HG03460 (cell line): ENCODE data around the gene HIVEP3.

Source experiments
- ATAC-seq: cut with Tn5 transposase; IDR thresholded peaks from one replicate; pipeline ENCODE4 v1.9.1; 2021; ENCODE audit not compliant: unreplicated experiment

HIVEP3 gene

GRCh38 chr1:41641941-41642527 is 276.7 kb downstream of the HIVEP3 start:
- ATAC-seq = no peak

DNA sequence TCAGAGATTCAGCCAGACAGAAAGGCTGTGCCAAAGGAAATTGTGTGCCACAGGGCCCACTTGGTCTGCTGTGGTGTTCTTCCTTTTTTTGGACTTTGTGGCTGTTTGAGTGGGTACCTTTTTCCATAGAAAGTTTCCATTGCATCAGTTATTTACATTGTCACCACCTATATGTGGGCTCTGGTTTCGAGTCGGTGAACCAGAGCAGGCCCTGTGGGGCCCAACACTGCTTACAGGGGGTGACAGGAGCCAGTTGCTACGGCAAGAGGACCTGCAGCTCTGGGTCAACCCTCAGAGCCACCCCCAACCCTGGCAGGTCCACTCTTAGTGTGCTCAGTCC is 277.3 kb downstream of the HIVEP3 start:
- ATAC-seq = peak; percentile 47

- ATAC-seq = peak; percentile 13
Measured at GRCh38 chr1:41640756-41641474, 277.8 kb downstream of the HIVEP3 start.

DNA sequence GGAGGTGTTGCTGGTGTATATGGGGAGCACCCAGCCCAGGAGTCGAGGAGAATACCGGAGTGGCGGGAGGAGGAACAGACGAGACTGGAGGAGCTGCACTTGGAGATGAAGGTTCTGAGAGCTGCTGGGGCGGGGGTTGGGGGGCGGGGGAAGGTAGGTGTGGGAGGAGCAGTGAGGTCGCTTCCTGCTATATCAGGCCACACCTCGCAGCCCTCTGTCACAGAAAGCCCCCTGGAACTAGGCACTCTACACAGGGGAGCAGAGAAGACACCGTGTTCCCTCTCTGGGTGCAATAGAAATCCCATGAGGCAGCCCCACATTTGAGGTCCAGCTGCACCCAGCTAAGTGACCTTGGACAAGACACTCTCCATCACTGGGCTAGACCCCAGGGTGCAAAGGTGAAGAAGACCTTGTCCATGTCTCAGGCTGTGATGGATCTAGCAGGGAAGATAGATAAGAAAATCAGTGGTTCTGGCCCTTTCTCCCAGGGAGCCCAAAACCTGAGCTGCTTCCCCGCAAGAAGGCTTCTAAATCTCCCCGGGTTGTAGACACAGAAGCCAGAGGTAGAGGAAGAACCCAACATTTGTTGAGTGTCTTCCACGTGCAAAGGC is 278.5 kb downstream of the HIVEP3 start:
- ATAC-seq = no peak

DNA sequence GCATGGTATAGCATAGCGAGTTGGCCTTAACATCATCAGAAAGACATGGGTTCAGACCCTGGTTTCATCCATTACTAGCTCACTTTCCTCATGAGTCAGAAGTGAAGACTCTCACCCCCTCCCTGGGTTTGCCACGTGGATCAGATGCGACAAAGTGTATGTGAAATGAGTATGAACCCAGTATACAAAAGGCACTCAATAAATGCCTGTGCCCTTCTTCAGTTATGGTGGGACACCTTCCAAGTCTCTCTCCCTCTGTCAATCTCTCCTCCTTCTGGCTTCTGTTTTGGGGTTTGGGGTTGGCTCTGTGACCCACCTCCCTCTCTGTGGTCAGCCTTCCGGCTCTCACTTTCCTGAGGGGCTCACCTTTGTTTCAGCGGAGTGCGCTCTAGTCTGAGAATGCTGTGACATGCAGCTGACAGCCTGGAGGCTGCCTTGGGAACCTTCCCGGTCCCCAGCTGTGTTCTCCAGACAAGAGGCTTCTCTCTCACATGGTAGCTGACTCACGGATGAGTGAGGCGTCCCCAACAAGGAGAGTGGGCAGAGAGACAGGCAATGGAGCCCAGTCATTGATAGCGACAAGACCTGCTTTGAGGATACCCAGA is 279.3 kb downstream of the HIVEP3 start:
- ATAC-seq = no peak

- ATAC-seq = no peak
Measured at GRCh38 chr1:41638086-41639024, 280.4 kb downstream of the HIVEP3 start.

DNA sequence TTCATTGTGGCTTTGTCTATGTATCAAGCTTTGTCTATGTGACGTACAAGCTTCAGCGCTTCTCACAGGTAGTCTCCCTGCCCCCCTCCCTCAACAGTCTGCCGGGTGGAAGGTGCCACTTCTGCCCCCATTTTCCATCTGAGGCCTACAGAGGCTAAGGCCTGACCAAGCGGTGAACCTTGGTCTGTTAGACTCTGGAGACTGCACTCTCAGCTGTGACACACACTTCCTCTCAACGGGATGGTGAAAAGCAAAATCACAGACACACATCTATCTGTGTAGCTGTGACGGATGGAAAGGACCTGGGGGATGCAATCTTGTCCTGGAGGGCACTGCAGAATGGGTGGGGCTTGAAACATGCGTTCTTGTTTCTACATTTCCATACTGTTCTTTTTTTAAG is 281.4 kb downstream of the HIVEP3 start:
- no peak for ATAC-seq

- no peak for ATAC-seq
Measured at GRCh38 chr1:41633764-41634163, 285.0 kb downstream of the HIVEP3 start.

DNA sequence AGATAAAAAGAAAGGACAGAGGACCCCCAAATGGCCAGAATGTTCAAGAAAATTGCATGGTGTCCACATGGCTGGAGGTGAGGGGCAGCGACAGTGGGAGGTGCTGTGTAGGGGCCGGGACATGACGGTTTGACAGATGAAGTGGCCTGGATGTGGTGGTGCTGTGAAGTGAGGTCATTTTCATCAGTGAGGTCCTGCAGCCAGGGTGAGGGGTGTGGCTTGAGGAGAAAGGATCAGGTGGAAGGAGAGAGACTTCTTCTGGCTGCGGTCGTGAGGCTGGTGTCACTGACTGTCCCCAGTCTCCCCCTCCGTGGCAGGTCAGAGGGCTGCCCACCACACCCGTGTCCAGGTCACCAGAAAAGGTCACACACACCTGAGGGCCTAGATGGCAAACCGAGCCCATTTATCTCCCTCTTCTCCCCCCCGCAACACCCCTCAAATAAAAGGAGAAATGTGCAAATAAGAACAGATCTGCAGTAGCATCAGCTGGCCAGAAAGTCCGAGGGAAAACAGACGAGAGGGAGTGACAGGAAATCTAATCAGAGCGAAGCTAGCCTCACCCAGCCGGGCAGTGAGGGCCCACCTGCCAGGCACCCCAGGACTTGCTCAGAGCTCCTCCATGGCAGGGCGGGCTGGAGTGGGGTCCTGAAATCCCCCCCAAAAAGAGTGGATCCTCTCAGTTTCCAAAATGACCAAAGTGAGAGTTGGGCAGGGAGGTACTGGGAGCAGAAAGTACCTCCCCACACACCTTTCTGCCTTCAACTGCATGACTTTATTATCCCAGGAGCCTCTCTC is 285.7 kb downstream of the HIVEP3 start:
- ATAC-seq = no peak

- ATAC-seq = no peak
Measured at GRCh38 chr1:41631971-41632370, 286.8 kb downstream of the HIVEP3 start.

GRCh38 chr1:41631154-41631553 is 287.6 kb downstream of the HIVEP3 start:
- no peak for ATAC-seq

DNA sequence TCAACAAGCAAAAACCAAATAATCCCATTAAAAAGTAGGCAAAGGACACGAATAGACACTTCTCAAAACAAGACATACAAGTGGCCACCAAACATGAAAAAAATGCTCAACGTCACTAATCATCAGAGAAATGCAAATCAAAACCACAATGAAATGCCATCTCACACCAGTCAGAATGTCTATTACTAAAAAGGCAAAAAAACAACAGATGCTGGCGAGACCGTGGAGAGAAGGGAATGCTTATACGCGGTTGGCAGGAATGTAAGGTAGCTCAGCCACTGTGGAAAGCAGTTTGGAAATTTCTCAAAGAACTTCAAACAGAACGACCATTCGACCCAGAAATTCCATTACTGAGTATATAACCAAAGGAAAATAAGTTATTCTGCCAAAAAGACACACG is 289.2 kb downstream of the HIVEP3 start:
- ATAC-seq = no peak

DNA sequence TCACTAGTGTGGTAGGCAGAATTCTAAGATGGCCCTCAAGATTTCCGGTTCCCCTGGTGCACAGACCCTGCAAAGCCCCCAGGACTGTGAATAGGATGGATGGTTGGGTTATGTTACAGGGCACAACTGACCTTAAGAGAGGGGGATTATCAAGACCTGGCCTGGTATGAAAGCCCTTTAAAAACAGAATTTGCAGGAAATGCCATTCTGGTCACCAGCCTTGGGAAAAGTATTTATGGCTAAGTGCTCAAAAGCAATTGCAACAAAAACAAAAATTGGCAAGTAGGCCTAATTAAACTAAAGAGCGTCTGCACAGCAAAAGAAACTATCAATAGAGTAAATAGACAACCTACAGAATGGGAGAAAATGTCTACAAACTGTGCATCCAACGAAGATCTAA is 289.6 kb downstream of the HIVEP3 start:
- no peak for ATAC-seq

DNA sequence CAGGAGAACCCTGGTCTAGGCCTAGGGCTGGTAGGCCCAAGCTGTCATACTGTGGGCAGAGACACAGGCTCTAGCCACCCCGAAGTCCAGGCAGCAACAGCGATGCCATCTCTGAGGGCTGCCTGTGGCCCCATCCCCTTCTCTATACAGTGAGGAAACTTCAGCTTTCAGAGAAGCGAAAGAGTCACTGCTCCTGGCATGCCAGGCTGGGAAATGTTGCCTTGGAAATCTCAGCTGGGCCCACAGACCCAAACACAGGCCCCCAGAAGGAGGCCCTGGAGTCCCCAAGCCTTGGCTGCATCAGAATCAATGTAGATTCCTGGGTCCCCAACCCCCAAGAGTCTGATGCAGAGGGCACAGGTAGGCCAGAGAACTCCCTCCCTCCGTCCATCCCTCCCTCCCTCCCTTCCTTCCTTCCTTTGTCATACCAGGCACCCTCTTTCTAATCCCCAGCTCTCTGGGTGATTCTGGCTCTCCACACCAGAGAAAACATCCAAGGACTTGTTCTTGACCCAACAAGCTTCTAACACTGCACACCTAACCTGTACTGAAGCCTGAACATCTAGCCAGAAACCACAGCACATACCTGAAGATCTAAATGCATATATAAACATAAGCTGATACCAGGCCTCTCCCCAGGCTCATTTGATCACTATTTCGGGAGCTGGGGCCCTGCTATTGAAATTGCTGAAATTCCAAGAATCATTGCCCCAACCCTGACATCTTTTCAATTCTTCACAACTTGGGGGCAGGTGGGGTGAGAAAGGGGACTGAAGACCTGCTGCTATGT is 291.0 kb downstream of the HIVEP3 start:
- ATAC-seq = no peak

DNA sequence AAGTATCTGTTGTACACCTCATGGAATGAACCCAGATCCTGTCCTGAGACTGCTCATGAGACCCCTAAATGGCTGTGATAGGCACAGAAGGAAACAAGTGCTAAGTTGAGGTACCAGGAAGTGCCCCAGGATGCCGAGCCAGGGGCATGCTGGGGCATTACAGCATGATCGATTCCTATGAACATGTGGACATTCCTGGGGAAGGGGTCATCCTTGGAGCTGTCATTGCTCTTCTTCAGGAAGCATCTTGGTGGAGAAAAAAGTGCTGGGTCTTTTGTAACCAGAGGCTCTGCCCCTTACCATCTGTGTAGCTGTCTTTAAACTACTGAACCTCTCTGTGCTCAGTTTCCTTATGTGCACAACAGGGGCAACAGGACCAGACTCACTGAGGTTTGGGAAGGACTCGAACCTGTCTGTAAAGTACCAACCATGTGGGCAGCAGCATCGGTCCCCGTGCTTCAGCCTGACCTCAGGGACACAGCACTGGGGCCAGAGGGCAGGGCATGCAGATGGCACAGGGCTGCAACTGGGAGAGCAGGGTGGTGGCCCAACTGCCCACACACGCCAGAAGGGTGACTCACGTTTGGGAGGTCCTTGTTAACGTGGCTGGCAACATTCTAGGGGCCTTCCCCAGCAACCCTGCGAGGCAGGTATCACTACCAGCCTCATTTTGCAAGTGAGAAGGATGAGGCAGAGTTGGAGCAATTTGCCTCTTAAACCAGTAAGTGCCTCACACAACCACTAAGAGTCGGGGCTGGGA is 291.9 kb downstream of the HIVEP3 start:
- no peak for ATAC-seq

DNA sequence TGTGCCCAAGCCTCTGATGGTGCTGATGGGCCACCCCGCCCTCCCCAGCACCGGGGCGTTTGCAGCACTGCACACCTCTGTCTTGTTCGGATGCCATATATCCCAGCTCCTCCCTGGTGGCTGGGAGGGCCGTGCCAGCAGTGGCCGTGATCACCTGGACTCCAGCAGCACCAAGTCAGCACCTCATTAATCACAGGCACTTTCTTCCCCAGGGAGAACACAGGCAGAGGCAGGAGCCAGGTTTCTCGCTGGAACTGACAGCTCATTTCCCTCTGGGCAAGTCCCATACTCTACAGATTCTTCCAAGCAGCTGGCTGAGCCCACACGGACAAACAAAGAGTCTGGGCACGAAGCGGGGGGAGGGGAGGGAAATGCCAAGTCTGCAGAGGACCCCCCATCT is 292.6 kb downstream of the HIVEP3 start:
- no peak for ATAC-seq

DNA sequence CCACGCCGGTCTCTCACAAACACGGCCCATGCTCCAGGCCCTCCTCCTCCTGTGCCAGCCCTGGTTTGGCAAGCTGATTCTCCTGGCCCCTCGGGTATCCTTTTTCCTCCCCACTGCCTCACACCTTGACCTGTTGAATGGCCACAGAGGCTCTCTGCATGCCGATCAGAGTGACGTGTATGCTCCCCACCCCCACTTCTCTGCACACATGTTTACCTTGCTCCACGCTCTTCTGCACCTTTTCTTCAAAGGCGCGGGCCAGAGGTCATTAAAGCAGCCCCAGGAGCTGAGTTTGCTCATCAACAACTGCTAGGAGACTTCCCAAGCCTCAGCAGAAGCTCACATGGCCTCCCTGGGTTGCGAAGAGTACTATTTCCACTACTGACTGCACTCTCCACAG is 295.0 kb downstream of the HIVEP3 start:
- no peak for ATAC-seq

GRCh38 chr1:41622859-41623732 is 295.6 kb downstream of the HIVEP3 start:
- peak; percentile 67 for ATAC-seq
